ENCODE data around the gene PKP3. TPM values are rescaled to one million over a fixed set of nuclear protein-coding genes. Genes with fewer than 3 reads are reported as not detected.
A peak's percentile ranks its signal among the peaks of the same experiment; 100 is the strongest.

The PKP3 gene
- total and polyA plus RNA-seq, 8 donors: 26.3 to 356 (median 80.8) TPM

DNA sequence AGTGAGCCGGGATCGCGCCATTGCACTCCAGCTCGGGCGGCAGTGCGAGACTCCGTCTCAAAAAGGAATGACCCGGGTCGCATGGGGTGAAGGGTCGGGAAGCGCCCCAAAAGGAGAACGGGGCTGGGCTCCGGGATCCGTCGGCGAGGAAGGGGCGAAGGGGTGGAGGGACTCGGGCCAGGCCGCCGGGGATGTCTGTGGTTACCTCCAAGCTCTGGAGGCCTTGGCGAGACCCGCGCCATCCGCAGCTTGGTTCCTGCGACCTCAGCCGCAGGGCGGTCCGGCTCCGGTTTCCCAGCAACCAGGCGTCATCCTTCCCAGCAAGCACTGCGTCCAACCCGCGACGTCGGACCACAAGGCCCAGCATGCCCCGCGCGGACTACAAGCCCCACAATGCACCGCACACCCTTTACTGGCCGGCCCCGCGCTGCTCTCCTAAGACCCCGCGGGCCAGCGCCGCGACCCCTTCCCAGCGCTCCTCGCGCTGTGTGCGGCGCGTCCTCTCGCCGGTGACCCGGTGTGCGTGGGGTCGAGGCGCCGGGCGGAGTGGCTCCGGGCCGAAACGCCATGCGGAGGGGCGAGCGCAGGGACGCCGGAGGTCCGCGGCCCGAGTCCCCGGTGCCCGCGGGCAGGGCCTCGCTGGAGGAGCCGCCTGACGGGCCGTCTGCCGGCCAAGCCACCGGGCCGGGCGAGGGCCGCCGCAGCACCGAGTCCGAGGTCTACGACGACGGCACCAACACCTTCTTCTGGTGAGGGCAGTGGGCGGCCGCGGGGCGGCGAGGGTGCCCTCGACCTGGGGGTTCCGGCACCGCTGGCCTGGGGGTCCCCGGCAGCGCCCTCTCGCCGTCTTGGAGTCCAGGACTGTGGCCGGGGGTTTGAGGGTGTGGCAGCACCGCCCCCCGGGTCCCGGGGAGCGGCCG, 56.1 kb downstream of the PKP3 start, which contains the start of gene PTDSS2:
Gene PTDSS2 (plus strand): TSS at position 391 of the 920 bp plus-strand sequence. CDS start 177 bp downstream, at position 568.
- intact Hi-C loops (cut with DNase I; ENCODE audit: low total_unique reads): no loop called here
- Histone ChIP-seq H3K27ac (peak within 1 kb of the TSS; percentile 78 to 98 (median 96)), H3K27me3 (no peaks in the 10 kb centered on the region), H3K4me3 (peak within 1 kb of the TSS; percentile 86 to 100 (median 98)), H3K36me3 (peaks cover 0 to 31% (median 27%) of the 10 kb centered on the region in 4 donors), H3K4me1 (peaks cover 25 to 44% (median 40%) of the 10 kb centered on the region in 4 donors), H3K9me3 (no peaks in the 10 kb centered on the region)
- TF ChIP-seq, protein P1, sequence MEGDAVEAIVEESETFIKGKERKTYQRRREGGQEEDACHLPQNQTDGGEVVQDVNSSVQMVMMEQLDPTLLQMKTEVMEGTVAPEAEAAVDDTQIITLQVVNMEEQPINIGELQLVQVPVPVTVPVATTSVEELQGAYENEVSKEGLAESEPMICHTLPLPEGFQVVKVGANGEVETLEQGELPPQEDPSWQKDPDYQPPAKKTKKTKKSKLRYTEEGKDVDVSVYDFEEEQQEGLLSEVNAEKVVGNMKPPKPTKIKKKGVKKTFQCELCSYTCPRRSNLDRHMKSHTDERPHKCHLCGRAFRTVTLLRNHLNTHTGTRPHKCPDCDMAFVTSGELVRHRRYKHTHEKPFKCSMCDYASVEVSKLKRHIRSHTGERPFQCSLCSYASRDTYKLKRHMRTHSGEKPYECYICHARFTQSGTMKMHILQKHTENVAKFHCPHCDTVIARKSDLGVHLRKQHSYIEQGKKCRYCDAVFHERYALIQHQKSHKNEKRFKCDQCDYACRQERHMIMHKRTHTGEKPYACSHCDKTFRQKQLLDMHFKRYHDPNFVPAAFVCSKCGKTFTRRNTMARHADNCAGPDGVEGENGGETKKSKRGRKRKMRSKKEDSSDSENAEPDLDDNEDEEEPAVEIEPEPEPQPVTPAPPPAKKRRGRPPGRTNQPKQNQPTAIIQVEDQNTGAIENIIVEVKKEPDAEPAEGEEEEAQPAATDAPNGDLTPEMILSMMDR (IDR thresholded peaks at IDR 0.05): peak in 1 of 7 experiments; percentile 24
- TF ChIP-seq EP300 (IDR thresholded peaks at IDR 0.05) (no peak), POLR2A (IDR thresholded peaks at IDR 0.05) (peak in 1 of 4 donors; percentile 47), POLR2AphosphoS5 (IDR thresholded peaks at IDR 0.05) (peak; percentile 88 to 94 (median 90))
- peak; percentile 97 to 99 for DNase-seq
- WGBS, 5 donors: 0 to 1% (median 0%) methylated on average over 16 to 108 of the region's 108 CpGs

DNA sequence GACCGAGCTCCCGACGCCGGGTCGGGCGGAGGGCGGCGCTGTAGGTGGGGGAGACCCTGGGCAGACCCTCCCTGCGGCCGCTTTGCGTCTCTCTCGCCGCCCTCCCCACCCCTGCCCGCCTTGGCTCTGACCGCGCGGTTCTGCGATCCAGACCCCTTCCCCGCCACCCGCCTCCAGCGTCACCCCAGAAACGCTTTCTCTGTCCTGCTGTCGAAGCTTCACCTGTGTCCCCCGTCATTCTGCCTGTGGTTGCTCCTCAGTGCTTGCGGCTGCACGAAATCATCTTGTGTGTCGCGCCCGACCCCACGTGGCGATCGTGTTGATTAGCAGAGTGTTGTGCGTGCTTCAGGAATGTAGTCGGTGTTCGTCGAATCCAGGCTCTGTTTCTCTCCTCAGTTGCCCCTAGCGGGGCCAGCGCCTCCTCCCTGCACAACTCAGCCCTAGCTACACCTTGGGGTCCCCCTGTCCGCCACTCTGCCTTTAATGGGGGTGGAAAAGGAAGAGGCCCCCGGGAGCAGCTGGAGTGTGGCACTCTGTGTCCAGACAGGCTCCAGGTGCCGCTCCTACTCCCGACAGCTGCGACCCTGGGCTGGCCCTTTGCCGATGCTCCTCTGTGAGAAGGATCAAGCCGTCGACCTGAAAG, 56.9 kb downstream of the PKP3 start:
- intact Hi-C loops (cut with DNase I; ENCODE audit: low total_unique reads): no loop called here
- TF ChIP-seq EP300 (IDR thresholded peaks at IDR 0.05) (no peak), POLR2AphosphoS5 (IDR thresholded peaks at IDR 0.05) (peak in 1 of 3 donors; percentile 57)
- TF ChIP-seq, protein P1 (IDR thresholded peaks at IDR 0.05): peak in 2 of 7 experiments; percentile 6 to 15
- Histone ChIP-seq H3K36me3 (peaks cover 0 to 35% (median 29%) of the 10 kb centered on the region in 4 donors), H3K27ac (peak overlapping the region; percentile 68 to 98 (median 96)), H3K9me3 (no peaks in the 10 kb centered on the region), H3K4me3 (peak overlapping the region; percentile 86 to 100 (median 98)), H3K4me1 (peaks cover 25 to 44% (median 42%) of the 10 kb centered on the region in 4 donors), H3K27me3 (no peaks in the 10 kb centered on the region)
- peak; percentile 68 to 90 for DNase-seq
- WGBS, 5 donors: 2 to 8% (median 3%) methylated on average over 25 to 46 of the region's 46 CpGs

DNA sequence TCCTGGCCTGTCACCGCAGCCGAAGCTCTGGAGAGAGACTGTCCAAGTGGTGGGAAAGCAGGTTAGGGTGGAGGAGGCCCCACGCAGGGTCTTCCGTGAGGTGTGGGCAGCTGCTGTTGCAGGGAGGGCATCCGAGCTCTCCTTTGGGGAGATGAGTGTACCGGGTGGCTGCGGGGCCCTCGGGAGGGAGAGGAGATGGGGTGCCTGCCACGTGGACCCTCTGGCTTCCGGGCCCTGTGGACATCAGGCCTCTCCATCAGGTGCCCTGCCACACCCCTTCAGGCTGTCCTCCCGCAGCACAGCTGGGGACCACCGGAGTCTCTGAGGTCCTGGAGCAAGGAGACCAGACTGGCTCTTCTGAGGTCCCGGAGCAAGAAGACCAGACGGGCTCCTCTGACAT, 57.7 kb downstream of the PKP3 start:
- H3K4me3 ChIP-seq: peak overlapping the region in 3 of 4 donors; percentile 86 to 98 (median 97)
- TF ChIP-seq EP300 (IDR thresholded peaks at IDR 0.05) (no peak), POLR2AphosphoS5 (IDR thresholded peaks at IDR 0.05) (no peak), POLR2A (IDR thresholded peaks at IDR 0.05) (no peak)
- TF ChIP-seq, protein P1 (IDR thresholded peaks at IDR 0.05): no peak
- H3K4me1 ChIP-seq: peaks cover 25 to 46% (median 43%) of the 10 kb centered on the region in 4 donors
- peak overlapping the region in 2 of 5 donors; percentile 95 to 96 for H3K27ac ChIP-seq
- 84 to 92% (median 91%) methylated on average over 10 to 14 of the region's 14 CpGs for WGBS, 5 donors
- intact Hi-C loops (cut with DNase I; ENCODE audit: low total_unique reads): no loop called here
- peaks cover 0 to 38% (median 31%) of the 10 kb centered on the region in 4 donors for H3K36me3 ChIP-seq
- no peaks in the 10 kb centered on the region for H3K27me3 ChIP-seq
- H3K9me3 ChIP-seq: no peaks in the 10 kb centered on the region
- DNase-seq: no peak

DNA sequence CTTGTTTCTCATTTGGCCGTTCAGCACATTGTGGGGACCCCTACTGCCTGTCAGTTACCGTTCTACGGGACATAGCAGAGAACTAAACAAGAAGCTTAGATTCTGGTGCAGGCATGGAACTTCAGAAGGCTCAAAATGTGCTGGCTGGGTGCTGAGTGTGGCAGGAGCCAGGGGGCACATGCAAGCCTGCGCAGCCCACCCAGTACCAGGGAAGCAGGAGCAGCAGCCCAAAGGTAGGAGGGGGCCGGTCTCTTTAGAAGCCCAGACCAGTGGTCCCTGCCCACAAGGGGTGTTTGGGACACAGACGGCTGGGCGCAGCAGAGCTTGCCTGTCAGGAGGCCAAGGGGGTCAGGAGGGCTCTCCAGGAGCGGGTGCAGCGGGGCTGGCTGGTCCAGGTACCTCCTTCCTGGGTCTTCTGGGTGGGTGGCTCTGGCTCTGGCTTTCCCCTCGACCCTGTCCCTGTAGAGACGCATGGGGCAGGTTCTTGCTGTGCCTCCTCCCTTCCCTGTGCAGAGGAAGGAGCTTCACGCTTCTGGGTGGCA, 58.3 kb downstream of the PKP3 start:
- TF ChIP-seq EP300 (IDR thresholded peaks at IDR 0.05) (no peak), POLR2AphosphoS5 (IDR thresholded peaks at IDR 0.05) (no peak), POLR2A (IDR thresholded peaks at IDR 0.05) (no peak)
- TF ChIP-seq, protein P1 (IDR thresholded peaks at IDR 0.05): no peak
- Histone ChIP-seq H3K4me3 (peak overlapping the region in 1 of 4 donors; percentile 98), H3K9me3 (no peaks in the 10 kb centered on the region), H3K36me3 (peaks cover 0 to 38% (median 32%) of the 10 kb centered on the region in 4 donors), H3K4me1 (peaks cover 25 to 46% (median 43%) of the 10 kb centered on the region in 4 donors), H3K27ac (no peak overlapping the region), H3K27me3 (no peaks in the 10 kb centered on the region)
- intact Hi-C loops (cut with DNase I; ENCODE audit: low total_unique reads): no loop called here
- WGBS, 5 donors: 80 to 89% (median 84%) methylated on average over 8 to 12 of the region's 12 CpGs
- DNase-seq: no peak

Measured in stomach (tissue), 9 donors.